CD4-positive, alpha-beta T cell treated with Interferon gamma for 1 hour (primary cell): ENCODE results near the gene SYNE4.

ENCODE experiments used
- DNase-seq: peaks from one replicate; pipeline ENCODE4 v3.0.0-alpha.2; 2020

SYNE4 gene

GRCh38 chr19:36023432-36023831 lies 14.8 kb upstream of the SYNE4 start:
- no peak for DNase-seq

- DNase-seq = no peak
Measured at GRCh38 chr19:36019061-36019670, 10.6 kb upstream of the SYNE4 start.

GRCh38 chr19:36014012-36014924 lies 5.7 kb upstream of the SYNE4 start, which contains the start of gene ALKBH6:
Gene ALKBH6, minus strand, starts transcription at chr19:36014213. Its CDS starts 816 bp downstream, at chr19:36013397.
- peak; percentile 99 for DNase-seq

GRCh38 chr19:36013280-36014011 lies 4.8 kb upstream of the SYNE4 start:
- DNase-seq = no peak

GRCh38 chr19:36010402-36010801 lies 1.8 kb upstream of the SYNE4 start:
- DNase-seq = no peak

- no peak for DNase-seq
Measured at GRCh38 chr19:36009633-36010379, 1.2 kb upstream of the SYNE4 start.

GRCh38 chr19:36009220-36009619 lies 607 bp upstream of the SYNE4 start:
- peak; percentile 22 for DNase-seq

GRCh38 chr19:36006955-36007354 lies 1.7 kb downstream of the SYNE4 start:
- DNase-seq = no peak

GRCh38 chr19:36003284-36003683 lies 5.3 kb downstream of the SYNE4 start:
- DNase-seq = no peak

- DNase-seq = no peak
Measured at GRCh38 chr19:36001605-36002004, 7.0 kb downstream of the SYNE4 start.

- DNase-seq = no peak
Measured at GRCh38 chr19:35996777-35997176, 11.8 kb downstream of the SYNE4 start.

- peak; percentile 91 for DNase-seq
Measured at GRCh38 chr19:35995048-35995993, 13.3 kb downstream of the SYNE4 start, which contains the start of gene SDHAF1. Gene SDHAF1, plus strand, starts transcription at chr19:35995188. Its CDS starts 87 bp downstream, at chr19:35995275.

- no peak for DNase-seq
Measured at GRCh38 chr19:35993923-35994598, 14.6 kb downstream of the SYNE4 start.

- DNase-seq = no peak
Measured at GRCh38 chr19:35992907-35993765, 15.5 kb downstream of the SYNE4 start.

- no peak for DNase-seq
Measured at GRCh38 chr19:35991731-35992450, 16.7 kb downstream of the SYNE4 start.

- no peak for DNase-seq
Measured at GRCh38 chr19:35990771-35991730, 17.6 kb downstream of the SYNE4 start.

GRCh38 chr19:35990156-35990555 lies 18.5 kb downstream of the SYNE4 start:
- no peak for DNase-seq

- no peak for DNase-seq
Measured at GRCh38 chr19:35988824-35989223, 19.8 kb downstream of the SYNE4 start.
